ENCODE results near the gene ANTXR1. TPM values are rescaled to one million over a fixed set of nuclear protein-coding genes. Genes with fewer than 3 reads are reported as not detected.

The ANTXR1 gene
- polyA plus RNA-seq, 1 experiment: 87.1 TPM

DNA sequence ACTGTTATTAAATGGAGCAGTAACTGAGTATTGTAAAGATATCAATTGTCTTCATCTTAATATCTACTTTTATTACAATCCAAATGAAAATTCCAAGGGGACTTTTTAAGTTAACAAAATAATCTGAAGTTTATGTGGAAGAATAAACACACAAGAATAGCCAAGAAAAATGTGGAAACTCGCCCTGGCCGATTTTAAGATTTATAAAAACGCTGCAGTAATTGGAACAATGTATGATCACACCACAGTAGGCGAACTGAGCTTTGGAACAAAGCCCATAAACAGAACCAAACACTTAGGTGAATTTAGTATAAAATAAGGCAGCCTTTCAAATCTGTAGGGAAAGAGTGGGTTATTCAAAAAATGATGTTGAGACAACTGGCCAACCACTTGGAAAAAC lies 96.3 kb downstream of the ANTXR1 start:
- ChIA-PET POLR2A (no interaction called here), CTCF (no interaction called here)
- no peak for DNase-seq (ENCODE audit: low read depth)

DNA sequence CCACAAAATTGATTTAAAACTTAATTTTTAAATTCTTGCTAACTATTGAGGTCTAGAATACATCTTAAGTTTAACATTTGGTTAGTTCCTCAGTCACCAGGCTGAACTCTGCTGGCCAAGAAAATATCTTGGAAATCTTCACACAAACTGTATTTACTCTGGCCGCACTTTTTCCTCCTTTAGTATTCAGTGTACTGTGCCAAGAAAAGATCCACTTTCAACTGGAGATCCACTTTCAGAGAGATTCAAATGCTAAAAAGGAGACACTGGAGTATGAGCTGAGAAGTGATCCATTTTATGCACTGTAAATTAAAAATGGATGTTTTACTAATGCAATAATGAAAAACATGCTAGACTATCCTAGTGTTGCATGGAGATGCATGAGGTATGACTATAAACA lies 98.1 kb downstream of the ANTXR1 start:
- POLR2A ChIA-PET: no interaction called here
- Histone ChIP-seq H3K36me3 (ENCODE audit: control insufficient read depth, insufficient read depth, low read length) (no peaks in the 10 kb centered on the region), H3K4me3 (ENCODE audit: low read depth, low read length) (no peak overlapping the region), H3K27me3 (ENCODE audit: control insufficient read depth, insufficient read depth, low read length) (no peaks in the 10 kb centered on the region)
- CTCF ChIA-PET: no interaction called here
- DNase-seq (ENCODE audit: low read depth): no peak
- TF ChIP-seq, protein P1, sequence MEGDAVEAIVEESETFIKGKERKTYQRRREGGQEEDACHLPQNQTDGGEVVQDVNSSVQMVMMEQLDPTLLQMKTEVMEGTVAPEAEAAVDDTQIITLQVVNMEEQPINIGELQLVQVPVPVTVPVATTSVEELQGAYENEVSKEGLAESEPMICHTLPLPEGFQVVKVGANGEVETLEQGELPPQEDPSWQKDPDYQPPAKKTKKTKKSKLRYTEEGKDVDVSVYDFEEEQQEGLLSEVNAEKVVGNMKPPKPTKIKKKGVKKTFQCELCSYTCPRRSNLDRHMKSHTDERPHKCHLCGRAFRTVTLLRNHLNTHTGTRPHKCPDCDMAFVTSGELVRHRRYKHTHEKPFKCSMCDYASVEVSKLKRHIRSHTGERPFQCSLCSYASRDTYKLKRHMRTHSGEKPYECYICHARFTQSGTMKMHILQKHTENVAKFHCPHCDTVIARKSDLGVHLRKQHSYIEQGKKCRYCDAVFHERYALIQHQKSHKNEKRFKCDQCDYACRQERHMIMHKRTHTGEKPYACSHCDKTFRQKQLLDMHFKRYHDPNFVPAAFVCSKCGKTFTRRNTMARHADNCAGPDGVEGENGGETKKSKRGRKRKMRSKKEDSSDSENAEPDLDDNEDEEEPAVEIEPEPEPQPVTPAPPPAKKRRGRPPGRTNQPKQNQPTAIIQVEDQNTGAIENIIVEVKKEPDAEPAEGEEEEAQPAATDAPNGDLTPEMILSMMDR (IDR thresholded peaks at IDR 0.05; ENCODE audit: insufficient read depth, low read depth, low read length): no peak

More for the DNA sequence above, 96.3 kb downstream of the ANTXR1 start:
- peaks cover 5% of the 10 kb centered on the region for H3K36me3 ChIP-seq (ENCODE audit: control insufficient read depth, insufficient read depth, low read length)
- H3K4me3 ChIP-seq (ENCODE audit: low read depth, low read length): no peak overlapping the region
- TF ChIP-seq, protein P1 (IDR thresholded peaks at IDR 0.05; ENCODE audit: insufficient read depth, low read depth, low read length): no peak
- H3K27me3 ChIP-seq (ENCODE audit: control insufficient read depth, insufficient read depth, low read length): no peaks in the 10 kb centered on the region

DNA sequence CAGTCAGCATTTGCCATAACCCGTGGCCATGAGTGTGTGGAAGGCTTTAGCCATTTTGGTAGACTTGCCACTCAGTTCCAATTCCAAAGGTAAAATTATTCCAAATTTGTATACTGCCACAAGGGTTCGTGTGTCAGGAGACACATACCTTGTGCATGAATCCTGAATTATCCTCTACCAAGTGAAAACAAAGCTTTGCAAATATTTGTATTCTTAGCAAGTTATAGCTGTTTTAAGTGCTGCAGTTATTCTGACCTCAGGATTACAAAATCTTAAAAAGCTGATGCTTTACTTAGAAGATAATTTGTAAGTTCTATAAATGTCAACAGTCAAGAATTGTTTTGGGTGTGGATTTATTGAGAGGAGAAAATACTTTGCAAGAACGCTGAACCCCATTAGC lies 100.6 kb downstream of the ANTXR1 start:
- CTCF ChIA-PET: interaction anchor here (1.2 to 2.4 kb wide), 4 partner anchors 11 to 193 kb away, joined by 4 to 7 read pairs (median 4); no protein-coding TSS in a partner anchor
- TF ChIP-seq, protein P1 (IDR thresholded peaks at IDR 0.05; ENCODE audit: insufficient read depth, low read depth, low read length): no peak
- no peaks in the 10 kb centered on the region for H3K36me3 ChIP-seq (ENCODE audit: control insufficient read depth, insufficient read depth, low read length)
- POLR2A ChIA-PET: interaction anchor here (0.7 kb wide), 2 partner anchors 9 to 83 kb away, joined by 3 to 5 read pairs; no protein-coding TSS in a partner anchor
- H3K4me3 ChIP-seq (ENCODE audit: low read depth, low read length): no peak overlapping the region
- no peaks in the 10 kb centered on the region for H3K27me3 ChIP-seq (ENCODE audit: control insufficient read depth, insufficient read depth, low read length)
- no peak for DNase-seq (ENCODE audit: low read depth)

DNA sequence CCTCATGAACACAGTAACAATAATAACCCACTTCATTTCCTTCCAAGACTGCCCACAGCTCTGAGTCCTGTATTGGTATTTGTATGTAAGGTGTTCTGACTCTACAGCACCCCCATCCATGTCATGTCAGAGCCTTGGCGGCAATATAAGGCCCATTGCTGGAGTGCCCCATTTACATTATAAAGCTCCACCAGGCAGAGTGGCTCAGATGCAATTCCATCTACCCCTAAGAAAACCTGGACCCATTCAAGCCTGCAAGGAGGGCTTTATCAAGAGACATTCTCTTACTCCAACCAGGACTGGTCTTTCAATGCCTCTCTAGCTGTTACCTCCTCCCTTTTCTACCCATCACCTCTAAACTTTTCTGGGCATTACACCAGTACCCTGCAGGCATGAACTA lies 101.6 kb downstream of the ANTXR1 start:
- no peak for DNase-seq (ENCODE audit: low read depth)
- ChIA-PET CTCF (interaction anchor here (2.0 to 2.4 kb wide), 2 partner anchors 10 to 192 kb away, joined by 4 to 7 read pairs; no protein-coding TSS in a partner anchor), POLR2A (no interaction called here)
- TF ChIP-seq, protein P1 (IDR thresholded peaks at IDR 0.05; ENCODE audit: insufficient read depth, low read depth, low read length): no peak
- no peaks in the 10 kb centered on the region for H3K36me3 ChIP-seq (ENCODE audit: control insufficient read depth, insufficient read depth, low read length)
- H3K4me3 ChIP-seq (ENCODE audit: low read depth, low read length): no peak overlapping the region
- no peaks in the 10 kb centered on the region for H3K27me3 ChIP-seq (ENCODE audit: control insufficient read depth, insufficient read depth, low read length)

DNA sequence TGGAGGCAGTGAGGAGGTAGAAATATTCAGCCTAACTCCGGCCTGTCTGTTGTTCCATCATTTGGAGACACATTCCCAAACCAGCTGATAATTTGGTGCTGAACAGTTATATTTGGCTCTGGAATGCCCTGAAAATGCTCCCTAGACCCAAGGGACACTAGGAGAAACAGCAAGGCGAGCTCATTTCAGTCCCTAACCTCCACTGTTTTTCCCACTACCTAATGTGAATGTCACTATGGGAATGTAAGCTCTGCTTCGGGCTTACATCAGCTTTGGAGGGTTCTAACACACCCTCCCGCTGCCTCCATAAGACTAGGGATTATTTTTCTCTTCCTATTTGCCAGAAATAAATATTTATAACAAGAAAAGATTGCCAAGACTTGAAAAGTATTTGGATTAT lies 103.5 kb downstream of the ANTXR1 start:
- H3K27me3 ChIP-seq (ENCODE audit: control insufficient read depth, insufficient read depth, low read length): no peaks in the 10 kb centered on the region
- ChIA-PET CTCF (interaction anchor here (1.1 kb wide), 1 partner anchor 189 kb away, joined by 4 read pairs; no protein-coding TSS in a partner anchor), POLR2A (no interaction called here)
- TF ChIP-seq, protein P1 (IDR thresholded peaks at IDR 0.05; ENCODE audit: insufficient read depth, low read depth, low read length): no peak
- H3K36me3 ChIP-seq (ENCODE audit: control insufficient read depth, insufficient read depth, low read length): no peaks in the 10 kb centered on the region
- H3K4me3 ChIP-seq (ENCODE audit: low read depth, low read length): no peak overlapping the region
- DNase-seq (ENCODE audit: low read depth): no peak

Measured in BJ (cell line).